ENCODE results near the gene C1orf52. TPM values are rescaled to one million over a fixed set of nuclear protein-coding genes. Genes with fewer than 3 reads are reported as not detected.

Gene C1orf52
- total and polyA plus RNA-seq, 9 of the 15 experiments (the other 6 are each of a cell fraction or from before 2014, with no cell fraction given): 17.0 to 38.5 (median 33.0) TPM

- TF ChIP-seq ZBTB11 (CRISPR knock-in tag; IDR thresholded peaks at IDR 0.05) (no peak), SMARCE1 (IDR thresholded peaks at IDR 0.05) (0 out of 2 replicates have a peak, but pooled peaks have one; percentile 41), KAT2B (IDR thresholded peaks at IDR 0.05; ENCODE audit: low read depth, low read length) (no peak), ZNF76 (CRISPR knock-in tag; IDR thresholded peaks at IDR 0.05; ENCODE audit: borderline replicate concordance) (no peak), PRMT5 (CRISPR knock-in tag; IDR thresholded peaks at IDR 0.05) (no peak), MECOM (CRISPR knock-in tag; IDR thresholded peaks at IDR 0.05) (no peak), RCOR1 (IDR thresholded peaks at IDR 0.05; ENCODE audit: borderline replicate concordance in 1 of 2, low read depth in 2 of 2, low read length in 2 of 2) (no peak), CSDE1 (IDR thresholded peaks at IDR 0.05) (no peak), CTCFL (IDR thresholded peaks at IDR 0.05; ENCODE audit: borderline replicate concordance, insufficient read depth, low read depth, low read length, poor library complexity, severe bottlenecking) (no peak), MLLT1 (IDR thresholded peaks at IDR 0.05) (no peak), RAD51 (IDR thresholded peaks at IDR 0.05; ENCODE audit: borderline replicate concordance, low read depth) (no peak), ADNP (tag; IDR thresholded peaks at IDR 0.05) (no peak), ZNF280A (IDR thresholded peaks at IDR 0.05; ENCODE audit: low read depth, partially characterized antibody) (no peak), ARID1B (IDR thresholded peaks at IDR 0.05) (peak; percentile 54), NFRKB (IDR thresholded peaks at IDR 0.05; ENCODE audit: low read depth) (peak; percentile 62; the same call in 1 of the 2 replicates)
Measured at GRCh38 chr1:85244271-85245061, 15.0 kb downstream of the C1orf52 start (continued).
